ENCODE results near the gene RECQL5. TPM values are rescaled to one million over a fixed set of nuclear protein-coding genes. Genes with fewer than 3 reads are reported as not detected.

Gene RECQL5
- total and polyA plus RNA-seq, 2 of the 8 experiments (the other 6 are each of a cell fraction or from before 2014, with no cell fraction given): 15.1 to 41.1 TPM

GRCh38 chr17:75587675-75588595 is 79.0 kb downstream of the RECQL5 start, which contains the start of gene MYO15B (continued):
- TF ChIP-seq CHD7 (IDR thresholded peaks at IDR 0.05; ENCODE audit: insufficient replicate concordance, low read length) (no peak), SIRT6 (IDR thresholded peaks at IDR 0.05; ENCODE audit: low read length) (no peak), TCF12 (IDR thresholded peaks at IDR 0.05; ENCODE audit: low read depth, low read length) (no peak), MAX (IDR thresholded peaks at IDR 0.05) (no peak), HDAC6 (IDR thresholded peaks at IDR 0.05; ENCODE audit: low read depth, low read length) (no peak), EZH2 (IDR thresholded peaks at IDR 0.05; ENCODE audit: low read depth, low read length, severe bottlenecking) (peak; percentile 41), USF2 (IDR thresholded peaks at IDR 0.05; ENCODE audit: low read length) (no peak), SIN3A (conservative IDR thresholded peaks at IDR 0.05 in 1 of 2, IDR thresholded peaks at IDR 0.05 in 1 of 2; ENCODE audit: low read depth in 1 of 2, low read length in 2 of 2) (no peak)

Measured in H1 (cell line).